SIG-M5 treated with dmso at 0.1 percent for 504 hours (cell line): ENCODE measurements around the gene SORCS3.

Experiments used
- DNase-seq: peaks from one replicate; lab custom pipeline; 2025; ENCODE audit not compliant: unreplicated experiment; lab: John Stamatoyannopoulos, UW

Gene SORCS3

DNA sequence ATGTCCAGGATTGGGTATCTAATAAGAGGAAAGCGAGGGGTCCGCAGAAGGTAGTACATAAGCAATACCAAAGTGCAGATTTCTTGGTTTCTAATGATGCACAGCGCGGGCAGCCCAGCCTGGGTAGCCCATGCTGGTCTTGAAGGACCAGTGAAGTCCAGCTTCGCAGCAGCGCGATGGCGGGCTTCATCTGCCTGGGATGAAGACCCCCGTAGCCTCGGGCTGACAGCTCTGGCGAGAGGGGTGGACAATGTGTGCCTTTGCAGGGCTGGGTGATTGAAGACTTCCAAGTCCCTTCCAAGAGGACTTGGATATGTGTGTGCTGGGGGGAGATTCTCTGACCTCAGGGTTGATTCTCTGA lies 2.2 kb downstream of the SORCS3 start:
- DNase-seq, result no peak

DNA sequence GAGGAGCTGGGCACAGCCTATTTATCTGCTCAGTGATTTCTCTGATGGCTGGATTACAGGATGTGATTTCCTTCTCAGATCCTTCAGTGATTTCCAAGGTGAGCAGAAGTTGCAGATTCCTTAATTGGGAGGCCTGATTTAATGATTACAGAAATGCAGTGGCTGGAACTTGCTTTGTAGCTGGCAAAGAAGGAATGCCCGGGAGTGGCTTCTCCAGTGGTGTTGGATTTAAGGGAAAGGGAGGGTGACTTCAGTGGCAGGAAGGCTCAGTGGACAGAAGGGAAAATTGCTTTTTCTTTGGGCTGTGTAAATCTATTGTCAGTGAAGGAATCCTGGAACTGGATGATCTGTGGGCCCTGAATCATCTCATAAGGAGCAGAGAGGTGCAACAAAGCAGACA lies 5.1 kb downstream of the SORCS3 start:
- DNase-seq, result no peak

DNA sequence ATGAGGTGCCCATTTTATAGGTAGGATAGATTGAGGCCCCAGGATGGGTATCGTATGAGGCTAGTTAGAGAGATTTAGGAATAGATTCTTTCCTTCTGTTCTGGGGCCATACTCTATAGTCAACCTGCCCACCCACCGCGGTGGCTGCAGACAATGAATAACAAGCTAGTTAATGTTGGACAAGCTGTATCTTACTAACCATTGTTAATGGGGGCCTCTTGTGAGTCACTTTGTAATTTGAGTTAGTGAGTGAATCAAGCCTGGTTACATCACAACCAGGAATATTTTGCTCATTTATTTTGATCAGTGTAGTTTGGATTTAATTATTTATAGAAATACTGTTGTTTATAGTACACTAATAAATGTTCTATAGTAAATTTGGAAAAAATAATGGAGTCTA lies 7.3 kb downstream of the SORCS3 start:
- DNase-seq, result no peak

DNA sequence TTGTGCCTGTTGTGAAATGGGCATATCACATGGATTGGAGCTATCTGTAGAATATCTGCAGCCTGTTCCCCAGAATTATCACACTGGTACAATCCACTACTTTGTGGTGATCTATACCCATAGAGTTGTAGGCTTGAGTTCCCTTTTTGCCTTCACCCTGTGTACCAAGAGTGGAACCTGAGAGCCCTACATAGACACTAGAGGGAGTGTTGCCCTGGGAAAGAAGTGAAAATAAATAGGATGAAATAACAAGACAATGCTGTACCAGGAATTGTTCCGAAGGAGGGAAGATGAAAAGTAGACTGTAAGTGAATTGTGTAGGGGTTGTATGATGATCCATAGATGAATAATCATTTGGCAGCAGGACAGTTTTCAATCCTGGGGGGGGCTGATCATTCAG lies 9.0 kb downstream of the SORCS3 start:
- DNase-seq, result peak; percentile 0

DNA sequence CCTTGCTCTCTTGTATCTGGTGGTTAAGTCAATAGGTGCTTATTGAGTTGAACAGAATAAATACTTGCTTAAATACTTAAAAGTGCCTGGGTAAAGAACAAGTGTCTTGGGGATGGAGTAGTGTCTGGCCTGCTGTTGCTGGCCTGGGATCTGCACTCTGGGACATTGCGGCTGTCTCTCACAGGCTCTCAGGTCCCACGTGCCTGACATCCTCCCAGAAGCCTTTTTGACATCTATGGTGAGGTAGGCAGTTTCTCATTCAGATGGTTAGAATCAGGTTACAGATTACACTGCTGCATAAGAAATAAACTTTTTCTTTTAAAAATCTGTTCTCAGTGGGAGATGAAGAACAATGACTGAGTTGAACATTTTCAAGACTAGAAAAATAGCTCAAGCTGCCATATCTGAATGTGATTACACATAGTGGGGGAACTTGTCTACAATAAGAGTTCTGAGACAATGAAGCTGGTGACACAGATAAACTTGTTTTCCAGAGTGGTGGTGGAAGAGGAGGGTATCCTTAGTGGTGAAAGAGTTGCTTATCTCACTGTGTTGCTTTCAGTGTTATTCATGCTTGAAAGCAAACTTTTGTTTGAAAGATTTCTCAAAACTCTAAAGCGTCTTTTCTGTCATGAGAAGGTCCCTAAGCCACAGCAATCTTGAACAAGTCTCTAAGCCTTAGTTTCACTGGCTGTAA lies 9.7 kb downstream of the SORCS3 start:
- DNase-seq, result no peak

DNA sequence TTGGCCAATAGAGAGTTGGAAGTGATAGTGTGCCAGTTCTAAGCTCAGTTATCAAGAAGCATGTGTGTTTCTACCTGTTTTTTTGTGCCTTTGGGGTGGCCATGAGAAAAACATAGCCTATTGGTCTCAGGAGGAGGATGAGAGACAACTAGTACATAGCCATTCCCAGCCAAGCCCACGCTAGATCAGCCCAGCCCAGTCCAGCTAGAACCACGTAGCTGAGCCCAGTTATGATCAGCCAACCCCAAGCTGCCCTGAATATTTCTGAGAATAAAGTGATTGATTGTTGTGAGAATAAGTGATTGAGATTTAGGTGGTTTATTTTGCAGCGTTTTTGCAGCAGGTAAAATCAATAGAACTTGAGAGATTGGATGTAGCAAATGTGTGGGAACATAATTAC lies 15.9 kb downstream of the SORCS3 start:
- DNase-seq, result no peak

DNA sequence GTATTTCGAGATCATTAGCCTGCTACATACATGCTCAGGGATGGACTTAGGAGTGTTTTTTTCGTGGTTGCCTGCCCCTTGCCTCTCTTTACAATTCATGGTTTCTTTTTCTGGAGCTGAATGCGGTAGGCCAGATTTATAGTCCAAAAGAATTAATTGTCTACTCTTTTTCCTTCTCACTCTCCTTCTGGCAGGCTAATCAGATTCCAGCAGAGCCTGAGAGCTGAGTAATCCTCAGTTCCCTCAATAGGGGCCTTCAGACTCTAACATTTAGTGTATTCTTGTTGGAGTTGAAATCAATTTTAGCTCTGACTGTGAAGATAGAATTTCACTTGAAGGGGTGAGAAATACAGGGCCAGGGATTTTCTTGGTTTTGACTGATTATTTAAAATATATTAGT lies 16.4 kb downstream of the SORCS3 start:
- no peak for DNase-seq

DNA sequence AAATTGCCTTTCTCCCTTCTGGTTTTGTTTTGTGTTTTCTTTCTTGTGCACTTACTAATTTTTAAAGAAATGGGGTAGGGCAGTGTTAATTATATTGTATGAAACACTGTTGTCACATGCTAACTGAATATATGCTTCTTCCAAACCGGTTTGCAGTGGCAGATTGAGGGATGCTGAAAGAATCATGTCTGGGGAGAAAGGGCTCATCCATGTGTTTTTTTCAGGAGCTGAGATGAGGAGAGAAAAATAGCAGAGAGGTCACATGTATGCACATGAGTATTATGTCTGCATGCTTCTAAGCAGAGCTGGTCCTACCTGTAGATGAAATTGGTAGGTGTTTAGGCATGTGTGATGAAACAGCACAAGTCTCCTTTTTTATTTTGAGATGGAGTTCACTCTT lies 17.0 kb downstream of the SORCS3 start:
- no peak for DNase-seq

DNA sequence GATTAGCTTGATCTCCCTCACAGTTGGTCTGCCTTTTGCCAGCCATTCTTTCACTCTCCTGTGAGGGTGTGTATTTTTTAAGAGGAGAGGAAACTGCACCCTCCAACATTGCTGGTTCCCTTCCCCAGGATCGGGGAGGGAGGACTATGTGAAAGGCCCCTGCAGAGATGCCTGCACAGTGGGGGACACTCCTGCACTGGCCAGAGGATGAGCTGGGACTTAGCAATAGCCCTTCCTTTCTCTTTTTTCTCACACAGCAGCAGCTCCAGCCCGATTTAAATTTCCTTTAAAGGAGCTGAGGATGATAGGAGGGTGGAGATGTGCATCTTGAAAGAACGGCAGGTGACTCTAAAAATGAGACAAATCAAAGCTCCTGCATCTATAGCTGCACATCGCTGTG lies 18.7 kb downstream of the SORCS3 start:
- DNase-seq, result no peak

DNA sequence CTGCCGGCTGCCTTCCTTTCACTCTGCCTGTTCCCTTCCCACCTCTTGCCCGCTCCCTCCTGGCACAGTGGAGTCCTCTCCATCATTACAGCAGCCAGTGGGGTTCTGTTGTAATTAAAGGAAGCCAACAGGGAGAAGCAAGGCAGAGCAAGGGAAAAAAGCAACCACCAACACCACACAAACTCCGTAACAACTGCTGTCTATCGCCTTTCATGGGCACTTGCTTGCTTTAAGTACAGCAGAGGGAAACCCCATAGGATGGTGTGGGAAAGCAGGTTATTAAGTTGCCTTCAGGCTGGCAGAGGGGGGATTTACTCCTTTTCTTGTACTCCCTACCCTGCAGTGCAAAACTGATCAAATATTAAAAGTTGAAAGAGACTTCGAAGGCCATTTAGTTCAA lies 22.0 kb downstream of the SORCS3 start:
- no peak for DNase-seq

DNA sequence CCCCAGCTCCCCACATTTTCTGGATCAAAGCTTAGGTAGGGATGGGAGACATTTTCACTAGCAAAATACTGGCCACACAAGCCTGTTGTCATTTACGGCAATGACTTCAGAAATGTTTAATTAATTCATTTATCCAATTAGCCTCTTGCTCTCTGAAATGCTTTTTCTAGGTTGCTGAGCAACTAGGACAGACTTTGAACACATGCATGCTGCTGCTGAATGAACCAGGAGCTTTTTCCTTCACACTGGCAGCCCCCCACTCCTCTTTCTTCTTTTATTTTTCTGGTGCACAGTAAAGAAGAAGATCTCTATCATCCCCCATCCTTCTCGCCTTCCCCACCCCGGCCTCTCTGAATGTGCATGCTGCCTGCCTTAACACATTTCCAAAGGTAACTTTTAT lies 22.5 kb downstream of the SORCS3 start:
- no peak for DNase-seq

DNA sequence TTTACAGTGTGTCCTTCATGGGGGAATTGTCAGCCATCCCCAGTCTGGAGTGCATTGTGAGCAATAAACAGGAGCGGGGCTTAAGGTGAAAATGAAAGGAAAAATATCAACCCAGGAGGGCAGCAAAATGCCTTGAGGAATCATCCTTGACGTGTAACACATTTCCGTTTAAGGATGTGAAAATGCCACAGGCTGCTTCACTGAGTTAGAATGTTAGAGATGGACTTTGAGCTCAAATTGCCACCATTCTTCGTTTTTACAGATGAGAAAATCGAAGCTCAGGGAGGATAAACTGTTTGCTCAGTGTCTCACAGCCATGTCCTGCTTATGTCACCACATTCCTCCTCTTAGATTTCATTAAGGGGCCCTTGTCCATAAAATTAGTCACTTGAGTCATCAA lies 23.1 kb downstream of the SORCS3 start:
- no peak for DNase-seq

DNA sequence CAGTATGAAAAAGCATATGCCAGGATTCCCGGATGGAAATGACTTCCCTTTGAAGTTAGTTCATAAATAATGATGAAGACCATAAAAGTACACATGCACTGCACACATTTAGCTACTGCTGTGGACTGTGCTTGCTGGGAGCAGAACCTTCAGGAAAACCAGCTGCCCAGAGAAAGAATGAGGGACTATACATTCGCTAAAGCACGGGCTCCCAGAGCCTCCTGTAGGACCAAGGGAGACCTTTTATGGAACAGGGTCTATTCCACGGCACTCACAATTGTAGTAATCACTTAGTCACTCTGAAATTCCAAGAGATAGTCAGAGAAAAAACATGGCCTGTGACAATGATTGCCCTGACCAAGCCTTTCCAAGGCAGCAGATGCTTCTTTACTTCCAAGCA lies 24.1 kb downstream of the SORCS3 start:
- no peak for DNase-seq

DNA sequence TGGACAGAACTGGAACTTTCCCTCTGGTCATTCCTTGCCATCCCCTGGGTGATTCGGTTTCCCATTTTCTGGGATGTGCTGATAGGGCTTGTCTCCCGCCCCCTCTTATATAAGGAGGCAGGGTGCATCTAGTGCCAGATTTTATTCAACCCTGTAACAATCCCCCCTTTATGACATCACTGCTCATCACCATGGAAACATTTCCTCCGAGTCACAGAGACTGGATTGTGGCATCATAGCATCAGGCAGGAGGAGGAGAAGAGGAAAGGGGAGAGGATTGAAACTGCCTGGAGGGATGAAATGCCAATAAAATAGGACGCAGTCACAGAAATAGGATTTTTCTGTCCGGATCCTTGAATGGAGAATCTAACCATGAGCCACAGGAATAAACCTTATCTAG lies 25.0 kb downstream of the SORCS3 start:
- no peak for DNase-seq

DNA sequence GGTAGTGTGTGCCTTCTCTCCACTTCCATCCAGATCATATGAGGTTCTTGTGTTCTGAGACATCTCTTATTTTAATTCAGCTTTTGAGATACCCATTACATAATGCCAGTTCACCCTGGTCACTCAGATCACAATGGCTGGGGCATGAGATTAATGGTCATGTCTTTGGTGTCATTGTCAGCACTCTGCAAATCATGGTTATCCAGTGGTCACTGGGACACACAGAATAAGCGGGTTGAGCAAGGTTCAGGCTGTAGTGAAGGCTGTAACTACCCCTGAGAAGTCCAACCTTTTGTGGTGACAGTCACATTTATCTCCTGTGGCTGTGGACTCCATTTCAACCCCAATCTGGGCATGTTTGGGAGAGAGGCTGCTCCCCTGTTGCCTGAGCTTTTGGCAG lies 35.8 kb downstream of the SORCS3 start:
- DNase-seq, result no peak

DNA sequence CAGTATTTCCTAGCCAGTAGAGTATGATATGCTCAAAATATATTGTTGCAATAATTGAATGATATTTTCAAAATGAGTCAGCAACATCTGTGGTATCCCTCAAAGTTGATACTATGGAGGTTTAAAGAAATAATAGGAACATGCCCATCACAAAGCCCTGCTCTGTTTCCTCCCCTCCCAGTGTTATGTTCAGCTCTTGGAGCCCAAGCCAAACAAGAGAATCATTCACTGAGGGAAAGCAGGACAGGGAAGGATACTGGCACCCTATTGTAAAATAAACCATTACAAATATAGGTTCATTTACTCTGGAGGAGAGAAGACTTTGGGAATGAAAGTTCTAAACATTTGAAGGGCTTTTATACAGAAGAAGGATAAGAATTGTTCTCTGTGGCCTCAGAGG lies 37.6 kb downstream of the SORCS3 start:
- no peak for DNase-seq

DNA sequence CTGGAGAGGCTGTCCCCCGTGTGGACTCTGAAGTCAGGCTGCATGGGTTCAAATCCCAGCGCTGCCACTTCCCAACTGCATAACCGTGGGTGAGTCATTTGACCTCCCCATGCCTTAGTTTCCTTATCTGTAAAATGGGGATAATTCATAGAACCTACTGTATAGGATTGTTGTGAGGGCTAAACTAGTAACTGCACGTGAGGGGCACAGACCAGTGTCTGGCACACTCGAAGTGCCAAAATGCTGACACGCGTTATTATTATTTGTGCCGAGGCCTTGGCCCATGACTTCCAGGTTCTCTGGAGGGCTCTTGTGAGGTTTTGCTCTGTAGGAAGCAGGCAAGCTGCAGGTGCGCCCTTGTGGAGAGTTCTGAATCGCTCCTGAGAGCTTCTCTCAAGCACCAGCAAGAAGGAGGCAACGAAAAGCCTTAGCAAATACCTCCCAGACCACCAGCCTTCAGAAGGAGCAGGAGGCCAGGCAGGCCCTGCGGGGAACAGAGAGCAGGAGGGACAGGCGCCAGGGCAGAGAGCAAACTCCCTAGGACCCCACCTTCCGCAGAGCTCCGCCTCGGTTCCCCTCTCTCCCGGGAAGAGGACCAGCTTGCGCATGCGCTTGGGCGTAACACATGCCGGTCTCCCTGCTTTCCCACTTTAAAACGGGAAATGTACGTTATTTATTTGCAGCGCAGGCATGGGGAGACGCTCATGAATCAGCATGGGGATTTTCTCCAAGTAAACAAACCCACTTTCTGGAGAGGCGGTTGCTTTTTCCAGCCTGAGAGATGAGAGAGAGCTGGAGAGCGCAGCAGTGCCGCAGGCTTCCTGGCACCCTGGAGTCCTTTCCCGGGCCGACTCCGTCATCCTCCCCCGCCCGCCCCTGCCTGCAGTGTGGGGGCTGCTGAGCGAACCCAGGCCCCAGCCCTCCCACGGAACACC lies 39.6 kb downstream of the SORCS3 start:
- no peak for DNase-seq

DNA sequence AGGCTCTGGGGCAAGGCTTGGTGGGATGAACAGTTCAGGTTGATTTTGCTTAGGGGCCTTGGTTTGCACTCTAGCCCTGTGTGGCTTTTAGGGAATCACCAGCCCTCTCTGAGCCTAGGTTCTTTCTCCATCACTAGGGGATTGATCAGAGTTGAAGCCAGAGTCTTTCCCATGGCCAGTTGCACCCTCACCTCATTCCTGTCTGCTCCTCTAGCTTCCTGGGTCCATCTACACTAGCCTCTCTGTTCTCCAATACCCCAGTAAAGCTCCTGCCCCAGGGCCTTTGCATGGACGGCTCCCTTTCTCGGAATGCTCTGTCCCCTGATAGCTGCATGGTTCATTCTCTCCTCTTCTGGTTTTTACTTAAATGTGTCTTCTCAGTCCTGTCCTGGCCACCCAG lies 40.4 kb downstream of the SORCS3 start:
- DNase-seq, result no peak

DNA sequence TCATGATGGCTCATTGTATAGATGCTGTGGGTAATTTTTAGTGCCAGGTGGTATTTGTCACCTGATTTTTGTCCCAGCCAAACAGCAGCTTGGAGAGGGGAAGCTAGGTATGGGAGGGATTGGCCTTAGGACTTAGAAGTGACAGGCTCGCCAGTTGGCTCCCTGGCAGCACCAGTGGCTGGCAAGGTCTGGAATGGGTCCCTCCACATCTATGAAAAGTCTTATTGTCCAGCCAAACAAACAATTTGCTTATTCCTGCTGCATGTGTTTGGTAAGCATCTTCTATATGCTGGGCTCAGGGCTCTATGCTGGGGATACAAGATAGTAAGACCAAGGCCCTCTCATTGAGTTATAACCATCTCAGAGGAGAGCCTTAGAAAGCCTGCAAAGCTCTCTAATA lies 42.5 kb downstream of the SORCS3 start:
- no peak for DNase-seq

DNA sequence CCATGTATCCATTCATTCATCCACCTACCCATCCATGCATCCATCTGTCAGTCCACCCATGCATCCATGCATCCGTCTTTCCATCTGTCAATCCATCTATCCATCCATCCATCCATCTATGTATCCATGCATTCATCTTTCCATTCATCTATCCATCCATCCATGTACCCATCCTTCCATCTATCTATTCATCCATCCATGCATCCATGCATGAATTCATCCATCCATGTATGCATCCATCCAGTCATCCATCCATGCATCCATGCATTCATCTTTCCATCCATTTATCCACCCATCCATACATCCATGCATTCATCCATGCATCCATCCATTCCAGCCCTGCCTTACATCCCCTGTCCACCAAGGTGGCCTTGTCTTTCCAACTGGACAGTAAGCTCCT lies 45.7 kb downstream of the SORCS3 start:
- no peak for DNase-seq

DNA sequence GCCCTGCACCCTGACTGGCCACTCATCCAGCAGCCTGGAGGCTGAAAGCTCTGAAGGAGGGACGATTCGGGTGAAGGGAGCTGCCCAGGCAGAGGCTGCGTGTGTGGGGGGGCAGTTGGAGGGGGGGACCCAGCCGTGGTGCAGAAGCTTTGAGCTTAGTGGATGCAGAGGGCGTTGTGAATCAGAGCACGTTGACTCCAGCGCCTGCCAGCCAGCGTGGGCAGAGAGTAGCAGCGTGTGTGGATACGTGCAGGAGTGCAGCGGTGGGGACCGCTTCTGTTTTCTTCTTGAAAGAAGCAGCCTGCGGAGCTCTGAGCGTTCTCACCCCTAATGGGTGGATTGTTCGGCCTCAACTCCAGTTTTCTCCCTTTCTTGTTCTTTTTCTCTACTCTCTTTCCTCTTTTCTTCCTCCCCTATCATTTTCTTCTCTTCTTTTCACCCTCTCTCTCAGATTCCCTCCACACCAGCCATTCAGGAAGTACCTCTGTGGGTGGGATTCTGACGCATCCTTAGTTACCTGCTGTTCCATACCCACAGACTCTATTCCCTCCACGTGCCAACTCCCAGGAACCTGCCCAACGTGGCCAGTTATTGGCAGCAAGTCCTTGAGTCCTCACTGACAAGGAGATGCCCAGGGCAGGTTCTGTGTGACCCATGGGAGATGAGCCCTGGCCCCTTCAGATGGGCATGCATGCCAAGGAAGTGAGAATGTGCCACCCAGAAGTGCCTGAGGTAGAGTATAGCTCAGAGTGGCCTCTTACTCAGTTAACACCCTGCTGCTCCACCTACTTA lies 47.4 kb downstream of the SORCS3 start:
- no peak for DNase-seq

DNA sequence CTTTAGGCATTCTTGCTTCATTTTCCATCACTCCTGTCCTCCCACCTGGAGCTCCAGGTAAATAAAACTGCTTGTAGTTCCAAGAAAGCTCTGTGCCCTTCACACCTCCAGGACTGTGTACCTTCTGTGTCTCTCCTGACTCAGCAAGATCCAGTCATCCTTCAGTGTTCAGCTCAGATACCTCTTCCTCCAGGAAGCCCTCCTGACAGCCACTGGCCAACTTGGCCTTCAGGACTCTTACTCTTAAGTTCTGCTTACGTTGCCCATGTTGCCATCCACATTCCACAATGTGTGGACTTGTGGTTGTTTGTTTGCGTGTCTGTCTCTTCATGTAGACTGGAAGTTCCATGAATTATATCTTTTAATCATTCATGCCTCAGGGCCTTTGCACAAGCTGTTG lies 48.0 kb downstream of the SORCS3 start:
- DNase-seq, result no peak
